Vagina (tissue), 2 donors: ENCODE measurements around the gene IMPG2.

Experiments used
- POLR2A ChIP-seq, 2 donors: fragments of 450-650 bp; IDR thresholded peaks; one replicate each; pipeline ENCODE4 v1.6.1; 2017; ENCODE audit warnings: antibody characterized with exemption in 2 of 2, mild to moderate bottlenecking in 2 of 2, moderate library complexity in 2 of 2
- TF ChIP-seq, protein P1 (sequence below), 3 experiments: fragments of 450-650 bp in 2 of 3; fragments of 200-600 bp in 1 of 3; sonication (generic) in 1 of 3; IDR thresholded peaks; one replicate each; pipeline ENCODE4 v1.5.1; 2017 to 2019; ENCODE audit warnings: antibody characterized with exemption in 3 of 3, mild to moderate bottlenecking in 2 of 3, moderate library complexity in 2 of 3

DNA sequence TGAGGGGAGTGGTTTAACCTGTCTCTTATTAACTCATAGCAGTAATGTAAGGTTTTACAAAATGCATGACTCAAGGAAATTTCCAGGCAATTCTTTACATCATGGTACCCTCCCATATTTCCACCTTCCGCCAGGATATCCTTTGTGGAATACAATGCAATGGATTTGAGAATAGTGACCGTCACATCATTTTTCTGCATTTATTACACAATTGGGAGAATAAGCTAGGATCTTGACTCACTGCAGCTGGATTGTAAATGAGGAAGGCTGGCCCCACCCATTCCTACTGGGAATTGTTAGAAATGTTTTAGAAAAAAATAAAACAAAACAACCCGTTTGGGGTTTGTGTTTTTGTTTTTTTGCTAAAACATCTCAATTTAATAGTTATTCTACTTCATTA is 97.4 kb downstream of the IMPG2 start:
- TF ChIP-seq, protein P1, sequence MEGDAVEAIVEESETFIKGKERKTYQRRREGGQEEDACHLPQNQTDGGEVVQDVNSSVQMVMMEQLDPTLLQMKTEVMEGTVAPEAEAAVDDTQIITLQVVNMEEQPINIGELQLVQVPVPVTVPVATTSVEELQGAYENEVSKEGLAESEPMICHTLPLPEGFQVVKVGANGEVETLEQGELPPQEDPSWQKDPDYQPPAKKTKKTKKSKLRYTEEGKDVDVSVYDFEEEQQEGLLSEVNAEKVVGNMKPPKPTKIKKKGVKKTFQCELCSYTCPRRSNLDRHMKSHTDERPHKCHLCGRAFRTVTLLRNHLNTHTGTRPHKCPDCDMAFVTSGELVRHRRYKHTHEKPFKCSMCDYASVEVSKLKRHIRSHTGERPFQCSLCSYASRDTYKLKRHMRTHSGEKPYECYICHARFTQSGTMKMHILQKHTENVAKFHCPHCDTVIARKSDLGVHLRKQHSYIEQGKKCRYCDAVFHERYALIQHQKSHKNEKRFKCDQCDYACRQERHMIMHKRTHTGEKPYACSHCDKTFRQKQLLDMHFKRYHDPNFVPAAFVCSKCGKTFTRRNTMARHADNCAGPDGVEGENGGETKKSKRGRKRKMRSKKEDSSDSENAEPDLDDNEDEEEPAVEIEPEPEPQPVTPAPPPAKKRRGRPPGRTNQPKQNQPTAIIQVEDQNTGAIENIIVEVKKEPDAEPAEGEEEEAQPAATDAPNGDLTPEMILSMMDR (IDR thresholded peaks at IDR 0.05) = no peak
- TF ChIP-seq POLR2A (IDR thresholded peaks at IDR 0.05) = no peak
